Sigmoid colon (tissue), 4 donors: ENCODE data around the gene CNOT1.

Experiments
- EP300 ChIP-seq, 4 donors: sonication (generic); formaldehyde crosslinking; IDR thresholded peaks; one replicate each; pipeline ENCODE4 v1.6.1; 2017; ENCODE audit warnings: antibody characterized with exemption in 4 of 4
- POLR2AphosphoS5 ChIP-seq, 4 donors: sonication (generic); formaldehyde crosslinking; IDR thresholded peaks; one replicate each; pipeline ENCODE4 v1.6.1; 2017; ENCODE audit warnings: antibody characterized with exemption in 4 of 4
- TF ChIP-seq, protein P1 (sequence below), 4 experiments: fragments of 450-650 bp in 3 of 4; fragments of 200-600 bp in 1 of 4; IDR thresholded peaks; one replicate each; pipeline ENCODE4 v1.5.1; 2016 to 2019; ENCODE audit warnings: antibody characterized with exemption in 4 of 4, mild to moderate bottlenecking in 3 of 4, moderate library complexity in 2 of 4

DNA sequence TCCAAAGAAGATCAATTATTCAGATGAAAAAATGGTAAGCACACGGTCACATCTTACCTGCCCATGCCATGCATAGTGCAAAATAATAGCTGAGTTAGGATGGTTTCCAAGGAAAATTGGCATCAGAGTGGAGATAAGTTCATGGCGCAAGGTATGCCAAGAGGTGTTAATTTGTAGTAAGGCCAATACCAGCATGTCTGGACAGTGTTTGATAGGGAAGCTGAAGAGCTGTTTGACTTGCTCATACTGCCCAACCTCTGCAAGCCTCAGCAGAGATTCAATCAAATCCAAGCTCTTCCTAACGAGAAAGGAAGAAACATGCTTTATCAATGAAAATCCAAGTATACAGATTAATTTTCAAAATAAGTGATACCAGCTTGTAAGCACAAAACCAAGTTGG is 51.0 kb downstream of the CNOT1 start:
- TF ChIP-seq, protein P1, sequence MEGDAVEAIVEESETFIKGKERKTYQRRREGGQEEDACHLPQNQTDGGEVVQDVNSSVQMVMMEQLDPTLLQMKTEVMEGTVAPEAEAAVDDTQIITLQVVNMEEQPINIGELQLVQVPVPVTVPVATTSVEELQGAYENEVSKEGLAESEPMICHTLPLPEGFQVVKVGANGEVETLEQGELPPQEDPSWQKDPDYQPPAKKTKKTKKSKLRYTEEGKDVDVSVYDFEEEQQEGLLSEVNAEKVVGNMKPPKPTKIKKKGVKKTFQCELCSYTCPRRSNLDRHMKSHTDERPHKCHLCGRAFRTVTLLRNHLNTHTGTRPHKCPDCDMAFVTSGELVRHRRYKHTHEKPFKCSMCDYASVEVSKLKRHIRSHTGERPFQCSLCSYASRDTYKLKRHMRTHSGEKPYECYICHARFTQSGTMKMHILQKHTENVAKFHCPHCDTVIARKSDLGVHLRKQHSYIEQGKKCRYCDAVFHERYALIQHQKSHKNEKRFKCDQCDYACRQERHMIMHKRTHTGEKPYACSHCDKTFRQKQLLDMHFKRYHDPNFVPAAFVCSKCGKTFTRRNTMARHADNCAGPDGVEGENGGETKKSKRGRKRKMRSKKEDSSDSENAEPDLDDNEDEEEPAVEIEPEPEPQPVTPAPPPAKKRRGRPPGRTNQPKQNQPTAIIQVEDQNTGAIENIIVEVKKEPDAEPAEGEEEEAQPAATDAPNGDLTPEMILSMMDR (IDR thresholded peaks at IDR 0.05), result no peak
- TF ChIP-seq POLR2AphosphoS5 (IDR thresholded peaks at IDR 0.05) (no peak), EP300 (IDR thresholded peaks at IDR 0.05) (no peak)
